K562 (cell line): ENCODE results near the gene CGB8. TPM values are rescaled to one million over a fixed set of nuclear protein-coding genes. Genes with fewer than 3 reads are reported as not detected.

Source experiments
- ATAC-seq: fragments of 200-7000 bp; cut with Tn5 transposase; 3 replicates; pipeline ENCODE4 v1.9.1; 2020; ENCODE audit warnings: moderate library complexity
- BruUV-seq: library from RNA; stranded (reverse); fragments of 400-500 nt; replicated peaks from 2 replicates; lab custom pipeline; 2021; lab: Mats Ljungman, UMichigan
- CTCF ChIA-PET: fragments of 300-600 bp; formaldehyde crosslinking; extraction: SDS; loops from one replicate; lab custom pipeline; 2021; ENCODE audit warnings: low intra/inter-chr PET ratio; lab: Yijun Ruan, JAX
- POLR2A ChIA-PET: fragments of 300-600, 350-650 bp; sonication (Branson Sonifier 250); formaldehyde crosslinking; extraction: SDS; loops from one replicate; lab custom pipeline; 2021; ENCODE audit warnings: antibody characterized with exemption, inconsistent platforms; lab: Yijun Ruan, JAX
- DNase-seq, 4 experiments: peaks; one replicate each; pipeline versions ENCODE4 v3.0.0 to v3.0.0-alpha.2; 2011 to 2018; ENCODE audit warnings: low spot score in 3 of 4, mixed read lengths in 3 of 4; ENCODE audit errors: extremely low read depth in 1 of 4
- FAIRE-seq: peaks from 2 replicates; lab custom pipeline; 2011; peaks lifted over from hg19 to GRCh38; lab: Jason Lieb, UNC
- H2AFZ ChIP-seq: 2 replicates; pipeline ENCODE4 v1.6.0; 2011; ENCODE audit warnings: low read depth, low read length, control low read depth, inconsistent platforms
- H3K27ac ChIP-seq: fragments of 200-600 bp; 3 replicates; pipeline ENCODE4 v1.8.0; 2011; ENCODE audit warnings: low read depth, mild to moderate bottlenecking, control low read depth, inconsistent platforms, low read length, moderate library complexity, mixed read lengths; ENCODE audit errors: extremely low read depth
- H3K27me3 ChIP-seq, 2 experiments: fragments of 300-600 bp in 1 of 2; 2 replicates in 1 of 2; 3 replicates in 1 of 2; pipeline versions ENCODE4 v1.6.0 to v1.8.0; 2011; ENCODE audit warnings: inconsistent platforms in 2 of 2, low read length in 2 of 2, mild to moderate bottlenecking in 1 of 2, mixed read lengths in 1 of 2, moderate library complexity in 1 of 2; ENCODE audit not compliant: control insufficient read depth in 2 of 2, insufficient read depth in 2 of 2
- H3K36me3 ChIP-seq: fragments of 300-600 bp; 3 replicates; pipeline ENCODE4 v1.8.0; 2011; ENCODE audit warnings: mild to moderate bottlenecking, low read length, inconsistent platforms; ENCODE audit not compliant: control insufficient read depth, insufficient read depth
- H3K4me1 ChIP-seq, 2 experiments: fragments of 200-600 bp in 1 of 2; replicated peaks in 1 of 2; 2 replicates in 1 of 2; 3 replicates in 1 of 2; pipeline versions ENCODE4 v1.5.1 to v1.8.0; 2011; ENCODE audit warnings: inconsistent platforms in 2 of 2, low read length in 2 of 2, mild to moderate bottlenecking in 1 of 2, mixed read lengths in 1 of 2, moderate library complexity in 1 of 2; ENCODE audit not compliant: control insufficient read depth in 2 of 2, insufficient read depth in 2 of 2
- H3K4me2 ChIP-seq: 2 replicates; pipeline ENCODE4 v1.6.1; 2011; ENCODE audit warnings: low read length, control low read depth, inconsistent platforms, mixed read lengths; ENCODE audit not compliant: insufficient read depth
- H3K4me3 ChIP-seq: fragments of 200-600 bp; sonication (generic), shearing (Covaris generic); 2 replicates; pipeline ENCODE4 v1.5.1; 2016; ENCODE audit warnings: control low read depth, inconsistent platforms
- H3K79me2 ChIP-seq: fragments of 200-600 bp; 3 replicates; pipeline ENCODE4 v1.8.0; 2011; ENCODE audit warnings: low read length, inconsistent platforms; ENCODE audit not compliant: control insufficient read depth, insufficient read depth
- H3K9ac ChIP-seq, 2 experiments: 2 replicates each; pipeline versions ENCODE4 v1.6.0 to v1.6.1; 2011; ENCODE audit warnings: low read depth in 2 of 2, low read length in 2 of 2, control low read depth in 1 of 2, inconsistent platforms in 1 of 2, mild to moderate bottlenecking in 1 of 2, mixed read lengths in 1 of 2; ENCODE audit not compliant: insufficient read depth in 1 of 2
- H3K9me1 ChIP-seq: one replicate; pipeline ENCODE4 v1.6.0; 2011; ENCODE audit warnings: inconsistent platforms, mild to moderate bottlenecking, low read length, moderate library complexity; ENCODE audit not compliant: control insufficient read depth, insufficient read depth
- H3K9me3 ChIP-seq: replicated peaks from 2 replicates; pipeline ENCODE4 v1.5.1; 2011; ENCODE audit warnings: low read depth, low read length, inconsistent platforms; ENCODE audit not compliant: control insufficient read depth, insufficient read depth
- H4K20me1 ChIP-seq: replicated peaks from 2 replicates; pipeline ENCODE4 v1.6.1; 2011; ENCODE audit warnings: low read length, inconsistent platforms, mixed read lengths; ENCODE audit not compliant: control insufficient read depth, insufficient read depth
- ELF1 ChIP-seq: fragments of 200-800 bp; sonication (Bioruptor generic); IDR thresholded peaks from 2 replicates; pipeline ENCODE4 v1.6.1; 2016; ENCODE audit warnings: missing genetic modification characterization, missing compliant biosample characterization
- POLR2A ChIP-seq: fragments of 450-650 bp; conservative IDR thresholded peaks from 2 replicates; pipeline ENCODE4 v1.6.1; 2016
- POLR2B ChIP-seq: fragments of 450-650 bp; IDR thresholded peaks from 2 replicates; pipeline ENCODE4 v1.6.1; 2018; ENCODE audit warnings: low read depth; ENCODE audit not compliant: partially characterized antibody
- POLR2G ChIP-seq: fragments of 200-400 bp; formaldehyde crosslinking; IDR thresholded peaks from 2 replicates; pipeline ENCODE4 v1.6.1; 2017; ENCODE audit warnings: low read depth, mild to moderate bottlenecking, antibody characterized with exemption, low read length, moderate library complexity
- RBFOX2 ChIP-seq: fragments of 200-400 bp; formaldehyde crosslinking; IDR thresholded peaks from 2 replicates; pipeline ENCODE4 v1.6.1; 2017; ENCODE audit warnings: low read depth, mild to moderate bottlenecking, low read length, moderate library complexity
- RBM22 ChIP-seq: fragments of 200-400 bp; formaldehyde crosslinking; IDR thresholded peaks from 2 replicates; pipeline ENCODE4 v1.6.1; 2018; ENCODE audit warnings: low read length, low read depth; ENCODE audit not compliant: poor library complexity, severe bottlenecking
- SUPT5H ChIP-seq: fragments of 450-650 bp; IDR thresholded peaks from 2 replicates; pipeline ENCODE4 v1.6.1; 2016
- TFAP4 ChIP-seq: sonication (generic); formaldehyde crosslinking; IDR thresholded peaks from 2 replicates; pipeline ENCODE4 v1.8.0; 2022; ENCODE audit warnings: missing genetic modification reagents, mild to moderate bottlenecking, moderate library complexity, borderline replicate concordance
- UBTF ChIP-seq, 2 experiments: IDR thresholded peaks; 2 replicates each; pipeline ENCODE4 v1.6.1; 2012; ENCODE audit warnings: improper control_type of control experiment in 2 of 2, low read depth in 2 of 2, low read length in 2 of 2, borderline replicate concordance in 1 of 2
- ZBTB33 ChIP-seq: sonication (generic); formaldehyde crosslinking; IDR thresholded peaks from 2 replicates; pipeline ENCODE4 v1.8.1; 2023; ENCODE audit warnings: mild to moderate bottlenecking, missing genetic modification reagents
- ZBTB7A ChIP-seq: IDR thresholded peaks from 2 replicates; pipeline ENCODE4 v1.6.1; 2011; ENCODE audit warnings: low read depth, mild to moderate bottlenecking, low read length, moderate library complexity, borderline replicate concordance; ENCODE audit not compliant: control insufficient read depth
- WGBS: fragments of 100-300 bp; shearing (Covaris generic); methylation state at CpG from one replicate; pipeline ENCODE4 v1.1.6; 2016; ENCODE audit warnings: low coverage, mixed read lengths; ENCODE audit not compliant: insufficient coverage; ENCODE audit errors: missing lambda C conversion rate; 5-methylcytosine and 5-hydroxymethylcytosine counted together
- in situ Hi-C: fragments of 300-500 bp; cut with MboI; formaldehyde crosslinking; loops from 4 replicates; pipeline ENCODE4 v1.15.0; 2018; ENCODE audit warnings: inconsistent platforms, mixed read lengths
- intact Hi-C: fragments of 100-400 bp; cut with micrococcal nuclease; formaldehyde crosslinking; loops from 2 replicates; pipeline ENCODE4 v1.14.2; 2022
- polyA plus RNA-seq, 8 experiments: library from polyadenylated mRNA; depleted of rRNA in 4 of 8; stranded (reverse) in 5 of 8; unstranded in 3 of 8; fragments of >200 nt; fragmentation: Nextera tagmentation in 2 of 8; fragmentation: Illumina TruSeq in 1 of 8; extraction: Ambion mirVana in 2 of 8; extraction: Trizol in 1 of 8; gene quantifications; 2 replicates each; pipeline versions ENCODE4 v1.2.1 to v1.2.3, GENCODE V29; 2011 to 2014; ENCODE audit warnings: inconsistent platforms in 1 of 8, missing spikeins in 1 of 8
- total RNA-seq, 7 experiments: library from RNA; depleted of rRNA in 6 of 7; stranded (reverse); fragments of >200 nt in 6 of 7; fragmentation: Illumina TruSeq in 2 of 7; extraction: Trizol in 2 of 7; gene quantifications; 2 replicates each; pipeline versions ENCODE4 v1.2.1 to v1.2.3, GENCODE V29; 2011 to 2021; ENCODE audit warnings: low replicate concordance in 1 of 7

Gene CGB8
- total and polyA plus RNA-seq, 9 of the 15 experiments (the other 6 are each of a cell fraction or from before 2014, with no cell fraction given), result not detected

- TF ChIP-seq RBFOX2 (0 out of 2 replicates have a peak, but pooled peaks have one; percentile 43), RBM22 (peak; percentile 35), ZBTB7A (peak; percentile 24; the same call in 1 of the 2 replicates), POLR2A (no peak; the same call in 1 of the 2 replicates), TFAP4 (0 out of 2 replicates have a peak, but pooled peaks have one; percentile 4), POLR2B (peak; percentile 41), POLR2G (peak; percentile 69), ZBTB33 (CRISPR knock-in tag) (peak; percentile 93), UBTF (IDR thresholded peaks at IDR 0.05; ENCODE audit: borderline replicate concordance in 1 of 2, low read depth in 2 of 2, low read length in 2 of 2) (no peak), SUPT5H (0 out of 2 replicates have a peak, but pooled peaks have one; percentile 28), ELF1 (tag) (no peak)
- TF ChIP-seq, all 486 proteins: peak for 8
- Histone ChIP-seq H3K4me2 (no peak overlapping the region), H4K20me1 (peaks cover 12% of the 10 kb centered on the region; the same call in 1 of the 2 replicates), H3K9ac (no peak overlapping the region), H3K4me3 (no peak overlapping the region), H3K9me1 (peaks cover 7% of the 10 kb centered on the region), H3K36me3 (peaks cover 51% of the 10 kb centered on the region; the same call in 2 of the 3 replicates), H3K9me3 (no peaks in the 10 kb centered on the region), H3K79me2 (no peaks in the 10 kb centered on the region), H2AFZ (no peak overlapping the region), H3K4me1 (peaks cover 21 to 63% of the 10 kb centered on the region in 2 experiments; a peak in 4 of 5 replicates), H3K27me3 (no peaks in the 10 kb centered on the region), H3K27ac (no peak overlapping the region)
- intact Hi-C loops (no loop called here), in situ Hi-C loops (no loop called here)
- ChIA-PET CTCF (no interaction called here), POLR2A (interaction anchor here (0.6 to 0.8 kb wide), 4 partner anchors 15 to 144 kb away, joined by 3 to 4 read pairs (median 4); partner anchors contain the start of genes GYS1, PPP1R15A and RUVBL2)
- BruUV-seq, result no TSS peak
- 91% methylated on average over 14 of the region's 29 CpGs for WGBS
- FAIRE-seq, result no peak
- ATAC-seq, result no peak
- DNase-seq, result no peak
Observed at GRCh38 chr19:49016067-49016839, 32.7 kb downstream of the CGB8 start.
